Smooth muscle cell (in vitro differentiated cells): ENCODE data around the gene CLECL1. TPM values are rescaled to one million over a fixed set of nuclear protein-coding genes. Genes with fewer than 3 reads are reported as not detected.

Source experiments
- DNase-seq: peaks from one replicate; lab custom pipeline; 2025; ENCODE audit not compliant: unreplicated experiment; lab: John Stamatoyannopoulos, UW
- H2AFZ ChIP-seq: fragments of 200-600 bp; sonication (generic); 2 replicates; pipeline ENCODE4 v1.6.0; 2016; ENCODE audit warnings: antibody characterized with exemption, low read depth, mild to moderate bottlenecking
- H3F3A ChIP-seq: fragments of 200-600 bp; sonication (generic); 2 replicates; pipeline ENCODE4 v1.6.0; 2017; ENCODE audit warnings: antibody characterized with exemption, low read depth
- H3K27ac ChIP-seq: fragments of 200-600 bp; sonication (generic); 2 replicates; pipeline ENCODE4 v1.5.1; 2016; ENCODE audit warnings: low read depth, mild to moderate bottlenecking
- H3K27me3 ChIP-seq: fragments of 200-600 bp; sonication (generic); 2 replicates; pipeline ENCODE4 v1.6.1; 2016; ENCODE audit warnings: low read depth, mild to moderate bottlenecking
- H3K36me3 ChIP-seq: fragments of 200-600 bp; sonication (generic); 2 replicates; pipeline ENCODE4 v1.5.1; 2016; ENCODE audit warnings: low read depth
- H3K4me1 ChIP-seq: fragments of 200-600 bp; sonication (generic); 2 replicates; pipeline ENCODE4 v1.5.1; 2016; ENCODE audit warnings: low read depth
- H3K4me2 ChIP-seq: fragments of 200-600 bp; sonication (generic); 2 replicates; pipeline ENCODE4 v1.6.0; 2016; ENCODE audit warnings: mild to moderate bottlenecking
- H3K4me3 ChIP-seq: fragments of 200-600 bp; sonication (generic); 2 replicates; pipeline ENCODE4 v1.5.1; 2016; ENCODE audit warnings: mild to moderate bottlenecking
- H3K79me2 ChIP-seq: fragments of 200-600 bp; sonication (generic); 2 replicates; pipeline ENCODE4 v1.6.0; 2016; ENCODE audit warnings: low read depth, mild to moderate bottlenecking
- H3K9ac ChIP-seq: fragments of 200-600 bp; sonication (generic); 2 replicates; pipeline ENCODE4 v1.6.0; 2016; ENCODE audit warnings: low read depth
- H3K9me3 ChIP-seq: fragments of 200-600 bp; sonication (generic); replicated peaks from 2 replicates; pipeline ENCODE4 v1.5.1; 2016; ENCODE audit warnings: low read depth
- H4K20me1 ChIP-seq: fragments of 200-600 bp; sonication (generic); 2 replicates; pipeline ENCODE4 v1.6.0; 2016; ENCODE audit warnings: low read depth
- WGBS: methylation state at CpG from one replicate; pipeline ENCODE4 v1.1.7; 2016; ENCODE audit warnings: low lambda C conversion rate; 5-methylcytosine and 5-hydroxymethylcytosine counted together
- polyA plus RNA-seq: library from polyadenylated mRNA; unstranded; fragments of >200 nt; fragmentation: Nextera tagmentation; extraction: Ambion mirVana; gene quantifications from 2 replicates; pipeline ENCODE4 v1.2.1, GENCODE V29; 2016
- total RNA-seq: library from RNA; depleted of rRNA; stranded (reverse); fragments of >200 nt; gene quantifications from 2 replicates; pipeline ENCODE4 v1.2.3, GENCODE V29; 2014
- TF ChIP-seq, protein P1 (sequence below): fragments of 200-600 bp; sonication (generic); IDR thresholded peaks from 2 replicates; pipeline ENCODE4 v1.5.1; 2017; ENCODE audit warnings: borderline replicate concordance, mild to moderate bottlenecking, antibody characterized with exemption; ENCODE audit not compliant: insufficient read depth, poor library complexity, severe bottlenecking

Gene CLECL1
- total and polyA plus RNA-seq, 2 experiments from 2014 or later = not detected

DNA sequence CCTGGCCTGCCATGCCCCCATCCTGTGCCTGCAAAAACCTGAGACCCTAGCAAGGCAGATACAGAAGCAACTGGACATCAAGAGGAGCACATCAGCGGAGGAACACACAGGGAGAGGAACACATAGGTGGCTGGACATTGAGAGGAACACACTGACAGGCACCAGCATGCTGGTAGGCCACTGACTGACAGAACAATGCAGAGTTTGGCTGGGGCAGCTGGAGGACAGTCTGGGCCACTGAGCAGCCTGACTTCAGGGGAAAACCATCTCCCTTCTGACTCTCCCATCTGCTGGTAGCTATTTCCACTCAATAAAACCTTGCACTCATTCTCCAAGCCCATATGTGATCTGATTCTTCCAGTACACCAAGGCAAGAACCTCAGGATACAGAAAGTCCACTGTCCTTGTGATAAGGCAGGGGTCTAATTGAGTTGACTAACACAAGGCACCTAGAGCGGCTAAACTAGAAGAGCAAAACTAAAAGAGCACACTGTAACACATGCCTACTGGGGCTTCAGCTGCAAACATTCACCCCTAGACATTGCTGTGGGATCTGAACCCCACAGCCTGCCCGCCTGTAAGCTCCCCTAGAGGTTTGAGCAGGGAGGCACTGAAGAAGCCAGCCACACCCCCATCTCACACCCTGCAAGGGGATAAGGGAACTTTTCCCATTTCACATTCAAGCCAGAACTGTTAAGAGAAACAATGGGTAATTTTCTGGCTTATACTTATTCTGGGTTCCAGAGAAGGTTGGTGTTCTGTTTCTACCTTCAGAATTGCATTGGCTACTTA is 22.1 kb downstream of the CLECL1 start:
- no peak for DNase-seq
- no peaks in the 10 kb centered on the region for H3K79me2 ChIP-seq

DNA sequence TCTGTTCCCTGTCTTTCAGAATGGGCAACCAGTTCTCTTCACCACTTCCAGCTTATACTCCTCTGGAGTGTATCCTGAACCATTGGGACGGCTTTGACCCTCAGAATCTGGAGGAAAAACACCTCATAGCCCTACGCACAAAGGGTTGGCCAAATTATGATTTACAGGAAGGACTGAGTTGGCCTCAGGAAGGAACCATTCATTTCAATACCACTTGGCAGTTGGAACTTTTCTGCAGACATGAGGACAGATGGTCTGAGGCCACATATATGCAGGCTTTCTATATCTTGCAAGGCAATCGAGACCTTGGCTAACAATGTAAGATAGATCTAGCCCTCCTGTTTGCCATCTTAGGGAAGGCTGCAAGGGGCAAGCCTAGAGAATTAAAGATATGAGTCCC is 24.0 kb downstream of the CLECL1 start:
- Histone ChIP-seq H3F3A (no peaks in the 10 kb centered on the region), H3K9me3 (no peaks in the 10 kb centered on the region), H3K4me3 (no peak overlapping the region), H3K4me2 (no peak overlapping the region), H3K79me2 (no peaks in the 10 kb centered on the region), H3K9ac (no peak overlapping the region), H3K27me3 (no peaks in the 10 kb centered on the region), H4K20me1 (no peaks in the 10 kb centered on the region), H3K4me1 (no peaks in the 10 kb centered on the region), H3K36me3 (no peaks in the 10 kb centered on the region), H2AFZ (no peak overlapping the region), H3K27ac (no peak overlapping the region)
- TF ChIP-seq, protein P1, sequence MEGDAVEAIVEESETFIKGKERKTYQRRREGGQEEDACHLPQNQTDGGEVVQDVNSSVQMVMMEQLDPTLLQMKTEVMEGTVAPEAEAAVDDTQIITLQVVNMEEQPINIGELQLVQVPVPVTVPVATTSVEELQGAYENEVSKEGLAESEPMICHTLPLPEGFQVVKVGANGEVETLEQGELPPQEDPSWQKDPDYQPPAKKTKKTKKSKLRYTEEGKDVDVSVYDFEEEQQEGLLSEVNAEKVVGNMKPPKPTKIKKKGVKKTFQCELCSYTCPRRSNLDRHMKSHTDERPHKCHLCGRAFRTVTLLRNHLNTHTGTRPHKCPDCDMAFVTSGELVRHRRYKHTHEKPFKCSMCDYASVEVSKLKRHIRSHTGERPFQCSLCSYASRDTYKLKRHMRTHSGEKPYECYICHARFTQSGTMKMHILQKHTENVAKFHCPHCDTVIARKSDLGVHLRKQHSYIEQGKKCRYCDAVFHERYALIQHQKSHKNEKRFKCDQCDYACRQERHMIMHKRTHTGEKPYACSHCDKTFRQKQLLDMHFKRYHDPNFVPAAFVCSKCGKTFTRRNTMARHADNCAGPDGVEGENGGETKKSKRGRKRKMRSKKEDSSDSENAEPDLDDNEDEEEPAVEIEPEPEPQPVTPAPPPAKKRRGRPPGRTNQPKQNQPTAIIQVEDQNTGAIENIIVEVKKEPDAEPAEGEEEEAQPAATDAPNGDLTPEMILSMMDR = no peak
- WGBS = 83% methylated on average over 3 of the region's 3 CpGs
- DNase-seq = no peak

More for the DNA sequence above, 22.1 kb downstream of the CLECL1 start:
- H3K9me3 ChIP-seq = no peaks in the 10 kb centered on the region
- WGBS = 93% methylated on average over 3 of the region's 3 CpGs
- no peaks in the 10 kb centered on the region for H3F3A ChIP-seq
- no peak overlapping the region for H3K27ac ChIP-seq
- H3K4me2 ChIP-seq = no peak overlapping the region
- H3K4me3 ChIP-seq = no peak overlapping the region
- no peaks in the 10 kb centered on the region for H3K27me3 ChIP-seq
- H3K36me3 ChIP-seq = no peaks in the 10 kb centered on the region
- H3K9ac ChIP-seq = no peak overlapping the region
- no peaks in the 10 kb centered on the region for H3K4me1 ChIP-seq
- no peaks in the 10 kb centered on the region for H4K20me1 ChIP-seq
- H2AFZ ChIP-seq = no peak overlapping the region
- TF ChIP-seq, protein P1 = no peak

GRCh38 chr12:9707864-9708808 is 24.8 kb downstream of the CLECL1 start:
- no peak overlapping the region for H3K27ac ChIP-seq
- no peak overlapping the region for H3K4me2 ChIP-seq
- H3K9me3 ChIP-seq = no peaks in the 10 kb centered on the region
- no peak overlapping the region for H3K4me3 ChIP-seq
- H3K27me3 ChIP-seq = no peaks in the 10 kb centered on the region
- H3K79me2 ChIP-seq = no peaks in the 10 kb centered on the region
- no peaks in the 10 kb centered on the region for H3K4me1 ChIP-seq
- no peak for DNase-seq
- 54% methylated on average over 12 of the region's 12 CpGs for WGBS
- no peaks in the 10 kb centered on the region for H4K20me1 ChIP-seq
- no peak overlapping the region for H3K9ac ChIP-seq
- TF ChIP-seq, protein P1 = peak; percentile 82
- no peaks in the 10 kb centered on the region for H3K36me3 ChIP-seq
- H2AFZ ChIP-seq = no peak overlapping the region
- no peaks in the 10 kb centered on the region for H3F3A ChIP-seq
